ENCODE results near the gene CCDC120.

CCDC120 gene

GRCh38 chrX:49102190-49102589 is 43.4 kb downstream of the CCDC120 start:
- DNase-seq (ENCODE audit: low read depth) = no peak

- no peak for DNase-seq (ENCODE audit: low read depth)
These were observed 44.8 kb downstream of the CCDC120 start for GRCh38 chrX:49103637-49104036.

- DNase-seq (ENCODE audit: low read depth) = no peak
These were observed 47.5 kb downstream of the CCDC120 start for GRCh38 chrX:49106296-49106695.

GRCh38 chrX:49106930-49107329 is 48.1 kb downstream of the CCDC120 start:
- no peak for DNase-seq (ENCODE audit: low read depth)

- DNase-seq (ENCODE audit: low read depth) = no peak
These were observed 49.8 kb downstream of the CCDC120 start for GRCh38 chrX:49108641-49109040.

GRCh38 chrX:49110417-49110816 is 51.6 kb downstream of the CCDC120 start:
- no peak for DNase-seq (ENCODE audit: low read depth)

GRCh38 chrX:49111791-49112190 is 53.0 kb downstream of the CCDC120 start:
- no peak for DNase-seq (ENCODE audit: low read depth)

- no peak for DNase-seq (ENCODE audit: low read depth)
These were observed 57.3 kb downstream of the CCDC120 start for GRCh38 chrX:49116076-49116475.

- DNase-seq (ENCODE audit: low read depth) = no peak
These were observed 57.9 kb downstream of the CCDC120 start for GRCh38 chrX:49116716-49117115.

- no peak for DNase-seq (ENCODE audit: low read depth)
These were observed 58.8 kb downstream of the CCDC120 start for GRCh38 chrX:49117581-49117980.

Measured in activated T-helper 1 cell treated with Interleukin-2 at 50 U/mL for 16 hours (primary cell).